ENCODE results near the gene PLP1.

DNA sequence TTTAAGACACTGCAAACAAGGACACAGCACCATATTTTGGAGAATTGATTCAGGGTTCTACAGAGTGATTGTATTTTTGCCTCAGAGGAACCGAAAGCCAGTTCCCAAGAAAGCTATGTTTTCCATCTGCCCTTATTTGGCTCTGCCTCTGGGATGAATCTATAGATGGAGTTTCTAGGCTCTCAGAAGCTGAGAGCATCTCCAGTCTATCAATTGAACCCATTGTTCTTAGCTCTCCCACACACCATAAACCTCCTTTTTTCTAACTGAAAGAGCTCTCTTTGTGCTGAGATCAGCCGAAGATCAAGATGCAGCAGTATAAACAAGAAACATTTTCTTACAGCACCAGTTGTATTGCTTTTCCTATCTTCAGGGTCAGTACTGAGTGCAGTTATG lies 16.9 kb downstream of the PLP1 start:
- TF ChIP-seq, protein P1, sequence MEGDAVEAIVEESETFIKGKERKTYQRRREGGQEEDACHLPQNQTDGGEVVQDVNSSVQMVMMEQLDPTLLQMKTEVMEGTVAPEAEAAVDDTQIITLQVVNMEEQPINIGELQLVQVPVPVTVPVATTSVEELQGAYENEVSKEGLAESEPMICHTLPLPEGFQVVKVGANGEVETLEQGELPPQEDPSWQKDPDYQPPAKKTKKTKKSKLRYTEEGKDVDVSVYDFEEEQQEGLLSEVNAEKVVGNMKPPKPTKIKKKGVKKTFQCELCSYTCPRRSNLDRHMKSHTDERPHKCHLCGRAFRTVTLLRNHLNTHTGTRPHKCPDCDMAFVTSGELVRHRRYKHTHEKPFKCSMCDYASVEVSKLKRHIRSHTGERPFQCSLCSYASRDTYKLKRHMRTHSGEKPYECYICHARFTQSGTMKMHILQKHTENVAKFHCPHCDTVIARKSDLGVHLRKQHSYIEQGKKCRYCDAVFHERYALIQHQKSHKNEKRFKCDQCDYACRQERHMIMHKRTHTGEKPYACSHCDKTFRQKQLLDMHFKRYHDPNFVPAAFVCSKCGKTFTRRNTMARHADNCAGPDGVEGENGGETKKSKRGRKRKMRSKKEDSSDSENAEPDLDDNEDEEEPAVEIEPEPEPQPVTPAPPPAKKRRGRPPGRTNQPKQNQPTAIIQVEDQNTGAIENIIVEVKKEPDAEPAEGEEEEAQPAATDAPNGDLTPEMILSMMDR (IDR thresholded peaks at IDR 0.05) = no peak
- no peak for TF ChIP-seq POLR2A (IDR thresholded peaks at IDR 0.05)

All from prostate gland (tissue), 2 donors.